Stimulated activated CD4-positive, alpha-beta T cell treated with anti-CD3 and anti-CD28 coated beads, Interleukin-15, amount 100 ng/mL, for 48 hours (primary cell): ENCODE measurements around the gene GRM8.

Experiments
- DNase-seq, 2 donors: peaks; one replicate each; pipeline ENCODE4 v3.0.0-alpha.2; 2020; ENCODE audit warnings: low read depth in 2 of 2

Gene GRM8

DNA sequence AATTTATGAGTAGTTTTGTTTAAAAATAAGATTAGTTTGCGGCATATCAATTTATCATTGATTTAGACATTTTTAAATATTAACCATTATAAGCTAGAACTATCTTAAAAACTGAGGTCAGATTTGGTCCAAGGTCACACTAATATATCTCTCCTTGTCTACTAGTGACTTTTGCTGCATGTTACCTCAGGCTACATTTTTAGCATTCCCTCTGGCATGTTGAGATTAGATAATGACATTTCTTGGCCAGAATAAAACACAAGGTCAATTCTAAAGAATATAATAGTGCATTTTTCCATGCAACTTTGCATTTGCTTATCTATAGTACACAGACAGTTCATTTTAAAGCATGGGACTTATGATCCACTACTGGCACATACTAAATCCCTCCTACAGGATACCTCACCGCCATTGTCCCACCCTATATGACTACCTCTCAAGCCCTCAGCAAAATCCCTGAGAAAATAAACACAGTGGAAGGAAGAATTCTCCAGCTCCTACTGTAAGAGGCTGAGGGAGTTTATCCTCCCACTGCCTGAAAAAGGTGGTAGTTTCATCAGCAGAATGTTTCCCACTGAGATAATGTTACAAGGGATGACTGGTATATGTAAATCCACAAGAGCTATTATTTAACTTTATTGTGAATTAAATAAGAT lies 816.4 kb downstream of the GRM8 start:
- no peak for DNase-seq

DNA sequence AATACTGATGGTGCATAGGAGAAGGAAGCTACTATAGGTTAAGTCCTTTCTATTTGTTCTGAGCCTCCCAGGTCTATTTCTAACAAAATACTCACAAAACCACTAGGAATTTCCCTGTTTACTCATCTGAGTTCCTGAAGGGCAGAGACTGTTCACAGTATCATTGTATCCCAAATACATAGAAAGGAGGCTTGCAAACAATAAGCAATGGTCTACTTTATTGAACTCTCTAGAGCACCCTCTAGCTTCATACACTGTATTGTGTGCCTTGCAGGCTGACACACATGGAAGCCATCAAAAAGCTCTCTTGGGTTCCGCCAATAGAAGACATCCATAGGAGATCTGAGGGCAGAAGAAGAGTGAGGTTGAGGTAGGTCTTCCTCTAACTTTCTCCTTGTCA lies 826.1 kb downstream of the GRM8 start:
- DNase-seq, result no peak

DNA sequence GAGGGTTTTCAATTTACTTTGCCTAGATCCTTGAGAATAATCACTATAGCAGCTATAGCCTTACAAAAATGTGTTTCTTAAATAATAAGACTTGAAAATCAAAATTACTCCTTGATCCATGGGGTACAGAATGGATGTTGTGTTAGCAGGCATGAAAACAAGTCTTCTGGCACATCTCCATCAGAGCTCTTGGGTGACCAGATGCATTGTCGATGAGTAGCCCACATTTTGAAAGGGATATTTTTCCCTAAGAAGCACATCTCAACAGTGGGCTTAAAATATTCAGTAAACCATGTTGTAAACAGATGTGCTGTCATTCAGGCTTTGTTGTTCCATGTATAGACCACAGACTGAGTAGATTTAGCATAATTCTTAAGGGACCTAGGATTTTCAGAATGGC lies 827.8 kb downstream of the GRM8 start:
- DNase-seq, result no peak

DNA sequence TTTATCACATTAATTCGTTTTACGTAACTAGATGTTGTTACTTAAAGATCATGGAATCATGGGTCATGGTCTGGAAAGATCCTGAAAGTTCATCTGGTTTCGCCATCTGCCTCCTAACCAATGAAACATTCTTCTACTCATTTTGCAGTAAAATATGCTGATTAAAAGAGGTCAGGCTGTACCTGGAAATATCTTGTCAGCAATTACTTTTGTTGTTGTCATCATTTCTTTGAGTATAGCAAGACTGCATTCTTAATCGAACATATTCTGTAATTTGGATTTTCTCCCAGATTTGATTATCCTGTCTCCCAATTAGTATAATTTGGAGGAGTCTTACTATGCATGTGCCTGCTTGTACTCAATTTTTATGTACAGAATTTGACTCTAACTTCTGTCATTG lies 833.7 kb downstream of the GRM8 start:
- DNase-seq, result no peak

DNA sequence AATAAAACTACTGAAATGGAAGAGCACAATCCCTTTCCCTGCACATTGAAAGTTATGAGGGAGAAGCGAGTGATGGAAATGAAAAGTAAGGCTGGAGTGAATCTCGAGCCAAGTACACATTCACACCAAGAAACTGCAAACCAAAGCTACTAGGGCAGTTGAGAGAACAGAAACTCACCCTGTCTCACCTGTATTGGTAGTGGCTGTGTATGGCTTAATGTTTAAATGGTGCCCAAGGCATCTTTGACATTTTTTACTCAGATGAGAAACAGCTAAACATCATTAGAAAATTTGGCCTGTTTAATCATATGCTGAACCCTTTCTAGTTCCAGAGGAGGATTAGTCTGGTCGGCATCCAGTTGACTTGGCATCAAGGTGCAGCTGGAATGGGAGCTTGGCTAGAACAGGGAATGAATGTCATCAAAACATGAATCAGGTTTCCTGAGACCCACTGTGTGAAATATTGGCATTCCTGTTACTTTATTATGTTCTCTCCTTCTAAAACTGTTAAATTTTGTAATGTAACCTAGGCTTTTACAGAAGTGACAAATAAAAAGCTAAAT lies 840.8 kb downstream of the GRM8 start:
- no peak for DNase-seq

DNA sequence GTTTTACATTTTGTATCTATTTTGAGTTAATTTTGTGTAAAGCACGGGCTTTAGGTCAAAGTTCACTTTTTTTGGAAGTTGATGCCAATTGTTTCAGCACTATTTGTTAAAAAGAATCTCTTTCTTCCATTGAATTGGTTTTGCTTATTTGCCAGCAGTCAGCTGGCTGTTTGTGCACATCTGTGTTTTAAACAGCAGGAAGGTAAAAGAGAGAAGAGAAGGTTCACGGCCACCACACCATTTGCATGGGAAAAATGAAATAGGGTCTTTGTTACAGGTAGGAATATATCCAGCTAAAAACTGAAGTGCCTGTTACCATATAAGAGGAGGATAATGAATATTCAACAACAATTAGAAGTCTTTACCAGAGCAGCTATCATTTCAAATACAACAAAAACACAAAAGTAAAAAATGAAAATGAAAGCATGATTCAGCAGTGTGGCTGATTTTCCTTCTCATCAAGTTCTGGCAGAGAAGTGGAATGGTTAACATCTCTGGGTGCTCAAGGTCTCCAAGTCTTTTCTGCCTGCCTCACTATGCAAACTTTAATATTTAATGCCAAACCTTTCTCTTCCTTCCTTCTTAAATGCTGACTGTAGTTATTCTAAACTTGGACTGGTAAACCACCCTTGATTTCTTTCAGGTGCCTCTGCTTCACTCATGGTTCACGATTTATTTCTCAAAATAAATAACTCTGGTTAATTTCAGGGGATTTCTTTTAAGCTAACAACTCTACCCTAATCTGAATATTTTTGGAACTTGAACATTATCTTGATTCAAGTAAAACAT lies 841.5 kb downstream of the GRM8 start:
- DNase-seq, result no peak

DNA sequence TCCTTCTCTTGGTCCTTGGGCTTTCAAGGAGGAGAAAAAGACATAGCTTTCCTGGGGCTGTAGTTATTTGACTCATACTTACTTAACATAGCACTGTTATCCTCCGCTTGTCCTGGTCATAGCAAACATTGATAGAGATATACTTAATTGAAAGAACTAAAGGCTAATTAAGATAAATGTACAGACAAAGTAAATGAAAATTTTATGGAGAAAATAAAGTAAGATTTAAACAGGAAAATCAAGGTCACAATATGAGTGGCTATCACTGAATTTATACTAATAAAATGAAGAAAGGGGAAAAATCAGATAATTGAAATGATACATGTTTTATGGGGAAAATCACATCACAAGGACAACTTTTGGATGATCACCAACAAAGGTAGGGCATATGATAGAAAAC lies 849.7 kb downstream of the GRM8 start:
- DNase-seq, result no peak

DNA sequence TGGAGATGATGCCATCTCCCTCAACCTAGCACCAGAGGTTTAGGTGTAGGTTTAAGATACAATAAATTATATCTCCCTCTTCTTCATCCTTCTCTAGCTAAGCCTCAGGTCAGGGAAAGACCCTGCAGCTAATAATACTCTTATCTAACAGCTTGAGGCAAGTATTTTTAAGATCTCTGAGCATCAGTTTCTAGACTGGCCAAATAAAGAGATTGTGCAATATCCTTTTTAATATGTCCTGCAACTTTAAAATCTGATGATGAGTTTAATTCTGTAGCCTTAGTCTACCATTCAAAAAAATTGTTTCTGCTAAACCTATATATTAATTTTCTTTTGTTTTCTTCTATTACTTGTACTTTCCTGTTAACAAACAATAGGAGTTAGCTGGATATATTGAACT lies 850.8 kb downstream of the GRM8 start:
- DNase-seq, result no peak

DNA sequence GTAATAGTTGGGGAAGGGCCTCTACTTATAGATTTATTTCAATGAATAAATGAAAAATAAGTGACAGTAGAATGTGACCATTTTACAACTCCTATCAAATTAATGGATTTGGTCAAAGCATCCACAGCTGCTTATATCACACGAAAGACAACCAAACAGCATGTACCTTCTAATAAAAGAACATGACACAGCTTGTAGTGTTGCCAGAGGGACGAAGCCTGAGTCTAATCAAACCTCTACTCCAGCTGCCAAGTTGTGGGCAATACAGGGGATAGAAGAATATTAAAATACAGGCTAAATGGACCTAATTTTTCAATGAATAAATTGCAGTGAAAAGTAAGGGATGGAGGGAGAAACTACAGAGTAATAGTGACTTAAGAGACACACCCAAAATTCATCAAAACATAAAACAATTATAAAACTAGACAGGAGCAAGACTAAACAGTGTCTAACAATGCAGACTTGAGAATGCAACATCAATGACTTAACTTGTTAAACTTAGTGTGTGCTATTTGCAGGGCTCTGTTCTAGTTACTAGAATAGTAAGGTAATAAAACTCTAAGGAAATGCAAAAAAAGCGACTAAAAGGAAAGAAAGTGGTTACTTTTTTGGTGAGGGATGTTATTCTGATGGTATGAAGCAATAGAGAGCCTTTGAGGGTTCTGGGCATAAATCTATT lies 853.8 kb downstream of the GRM8 start:
- no peak for DNase-seq

DNA sequence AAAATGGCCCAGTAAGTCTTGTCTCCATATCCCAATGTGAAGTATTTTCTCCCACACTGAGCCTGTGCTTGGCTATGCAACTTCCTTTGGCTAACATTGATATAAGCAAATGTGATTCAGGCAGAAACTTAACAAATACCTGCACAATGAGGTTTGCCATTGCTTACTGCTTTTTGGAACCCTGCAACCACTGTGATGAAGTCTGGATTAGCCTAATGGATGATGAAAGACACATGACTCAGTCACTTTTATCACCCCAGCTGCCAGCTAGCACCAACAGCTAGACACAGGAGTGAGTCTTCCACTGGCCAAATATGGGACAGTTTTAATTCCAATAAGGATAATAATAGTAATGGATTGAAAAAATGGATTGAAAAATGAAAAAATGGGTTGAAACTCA lies 854.5 kb downstream of the GRM8 start:
- DNase-seq, result no peak

DNA sequence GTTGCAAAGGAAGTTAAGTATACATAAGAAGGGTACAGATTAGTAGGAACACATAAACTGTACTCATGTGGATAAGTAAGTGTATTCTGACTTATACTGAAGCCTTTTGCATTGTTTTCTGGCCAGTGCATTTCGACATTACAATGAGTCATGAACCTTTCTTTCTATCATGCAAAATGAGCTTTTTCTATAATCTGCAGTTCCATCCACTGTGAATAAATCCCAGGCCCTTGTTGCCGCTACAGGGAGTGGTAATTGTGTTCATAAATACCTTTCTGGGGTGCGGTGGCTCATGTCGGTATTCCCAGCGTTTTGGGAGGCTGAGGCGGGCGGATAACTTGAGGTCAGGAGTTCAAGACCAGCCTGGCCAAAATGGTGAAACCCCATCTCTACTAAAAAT lies 858.3 kb downstream of the GRM8 start:
- DNase-seq, result no peak
